Mesendoderm (in vitro differentiated cells): ENCODE data around the gene FAM184B.
"Not testable (repeated sequence)": the region's sequence is repeated elsewhere in the genome, so short reads cannot be mapped to it uniquely, and the experiment has no call there.

Source experiments
- DNase-seq: peaks from one replicate; pipeline ENCODE4 v3.0.0; 2013
- H2AK5ac ChIP-seq: 2 replicates; pipeline ENCODE4 v1.6.1; 2013; ENCODE audit warnings: low read length, inconsistent platforms
- H2BK120ac ChIP-seq: 2 replicates; pipeline ENCODE4 v1.6.1; 2013; ENCODE audit warnings: low read depth, mild to moderate bottlenecking, low read length, moderate library complexity, mixed read lengths
- H2BK15ac ChIP-seq: replicated peaks from 2 replicates; pipeline ENCODE4 v1.6.1; 2013; ENCODE audit warnings: low read depth, mild to moderate bottlenecking, moderate library complexity
- H2BK5ac ChIP-seq: 2 replicates; pipeline ENCODE4 v1.6.1; 2013; ENCODE audit warnings: low read length, inconsistent platforms
- H3K18ac ChIP-seq: 2 replicates; pipeline ENCODE4 v1.6.1; 2013; ENCODE audit warnings: mild to moderate bottlenecking, low read length, mixed read lengths
- H3K23ac ChIP-seq: one replicate; pipeline ENCODE4 v1.6.1; 2013; ENCODE audit warnings: low read length
- H3K27ac ChIP-seq: 2 replicates; pipeline ENCODE4 v1.5.1; 2013; ENCODE audit warnings: low read depth, mild to moderate bottlenecking, inconsistent platforms, low read length, moderate library complexity
- H3K27me3 ChIP-seq: 2 replicates; pipeline ENCODE4 v1.6.1; 2013; ENCODE audit warnings: low read length, control low read depth, mild to moderate bottlenecking, inconsistent platforms; ENCODE audit not compliant: insufficient read depth, poor library complexity
- H3K36me3 ChIP-seq: 2 replicates; pipeline ENCODE4 v1.6.1; 2013; ENCODE audit warnings: low read length, inconsistent platforms; ENCODE audit not compliant: control insufficient read depth, insufficient read depth
- H3K4ac ChIP-seq: one replicate; pipeline ENCODE4 v1.6.1; 2013; ENCODE audit warnings: low read depth, mild to moderate bottlenecking, low read length, moderate library complexity
- H3K4me1 ChIP-seq: 2 replicates; pipeline ENCODE4 v1.6.1; 2013; ENCODE audit warnings: low read depth, low read length, inconsistent platforms; ENCODE audit not compliant: control insufficient read depth
- H3K4me2 ChIP-seq: 2 replicates; pipeline ENCODE4 v1.6.1; 2013; ENCODE audit warnings: low read length
- H3K4me3 ChIP-seq: 2 replicates; pipeline ENCODE4 v1.5.1; 2013; ENCODE audit warnings: mild to moderate bottlenecking, low read length
- H3K56ac ChIP-seq: one replicate; pipeline ENCODE4 v1.6.1; 2013; ENCODE audit warnings: low read length
- H3K79me1 ChIP-seq: 2 replicates; pipeline ENCODE4 v1.6.1; 2013; ENCODE audit warnings: low read length, inconsistent platforms
- H3K79me2 ChIP-seq: 2 replicates; pipeline ENCODE4 v1.6.1; 2013; ENCODE audit warnings: mild to moderate bottlenecking, low read length; ENCODE audit not compliant: control insufficient read depth, insufficient read depth
- H3K9ac ChIP-seq: 2 replicates; pipeline ENCODE4 v1.6.1; 2013; ENCODE audit warnings: low read length, inconsistent platforms
- H4K5ac ChIP-seq: one replicate; pipeline ENCODE4 v1.6.1; 2013; ENCODE audit warnings: low read length
- H4K8ac ChIP-seq: one replicate; pipeline ENCODE4 v1.6.1; 2013; ENCODE audit warnings: low read depth, mild to moderate bottlenecking, control low read depth, low read length, moderate library complexity
- WGBS: extraction: QIAGEN DNeasy Blood & Tissue Kit; methylation state at CpG from one replicate; pipeline ENCODE4 v1.1.7; 2013; ENCODE audit warnings: low lambda C conversion rate, missing lambda C conversion rate; ENCODE audit not compliant: insufficient coverage; ENCODE audit errors: extremely low coverage; 5-methylcytosine and 5-hydroxymethylcytosine counted together

Gene FAM184B

GRCh38 chr4:17662694-17663093, 118.7 kb downstream of the FAM184B start:
- no CpG with 5 or more reads among the region's 3 CpGs for WGBS
- no peak for DNase-seq

GRCh38 chr4:17659196-17659595, 122.2 kb downstream of the FAM184B start:
- not testable (repeated sequence) for H3K23ac ChIP-seq, H3K56ac ChIP-seq, H3K27me3 ChIP-seq, H2BK120ac ChIP-seq, H3K79me2 ChIP-seq, H3K79me1 ChIP-seq, H3K4me2 ChIP-seq, H4K5ac ChIP-seq, H4K8ac ChIP-seq, DNase-seq, H3K4me1 ChIP-seq, H3K4ac ChIP-seq, H3K9ac ChIP-seq, H3K18ac ChIP-seq, H3K27ac ChIP-seq, H2BK15ac ChIP-seq, H2AK5ac ChIP-seq, H3K36me3 ChIP-seq, H2BK5ac ChIP-seq, H3K4me3 ChIP-seq
- no CpG with 5 or more reads among the region's 8 CpGs for WGBS

More at GRCh38 chr4:17662694-17663093, 118.7 kb downstream of the FAM184B start:
- Histone ChIP-seq H3K9ac (no peak overlapping the region), H3K4ac (no peak overlapping the region), H3K4me2 (no peak overlapping the region), H3K27me3 (no peaks in the 10 kb centered on the region), H3K23ac (no peak overlapping the region), H2BK15ac (no peak overlapping the region), H3K36me3 (no peaks in the 10 kb centered on the region), H4K8ac (no peak overlapping the region), H3K18ac (no peak overlapping the region), H3K79me2 (no peaks in the 10 kb centered on the region), H2BK120ac (no peak overlapping the region), H3K4me3 (no peak overlapping the region), H3K56ac (no peak overlapping the region), H3K4me1 (no peaks in the 10 kb centered on the region), H2AK5ac (no peak overlapping the region), H3K27ac (no peak overlapping the region), H3K79me1 (no peaks in the 10 kb centered on the region), H2BK5ac (no peak overlapping the region), H4K5ac (no peak overlapping the region)

GRCh38 chr4:17657849-17658248, 123.6 kb downstream of the FAM184B start:
- no peak overlapping the region for H2BK120ac ChIP-seq
- H3K27me3 ChIP-seq: no peaks in the 10 kb centered on the region
- H3K4me2 ChIP-seq: no peak overlapping the region
- no peaks in the 10 kb centered on the region for H3K4me1 ChIP-seq
- DNase-seq: no peak
- H3K79me1 ChIP-seq: no peaks in the 10 kb centered on the region
- H3K4me3 ChIP-seq: no peak overlapping the region
- no peak overlapping the region for H2BK15ac ChIP-seq
- H3K56ac ChIP-seq: no peak overlapping the region
- H2AK5ac ChIP-seq: no peak overlapping the region
- H4K8ac ChIP-seq: no peak overlapping the region
- no peak overlapping the region for H3K23ac ChIP-seq
- H3K79me2 ChIP-seq: no peaks in the 10 kb centered on the region
- no peak overlapping the region for H3K9ac ChIP-seq
- no peaks in the 10 kb centered on the region for H3K36me3 ChIP-seq
- WGBS: no CpG with 5 or more reads among the region's 9 CpGs
- no peak overlapping the region for H4K5ac ChIP-seq
- no peak overlapping the region for H2BK5ac ChIP-seq
- no peak overlapping the region for H3K18ac ChIP-seq
- H3K27ac ChIP-seq: no peak overlapping the region
- H3K4ac ChIP-seq: no peak overlapping the region

- Histone ChIP-seq H2BK120ac (no peak overlapping the region), H3K4me2 (no peak overlapping the region), H3K4me3 (no peak overlapping the region), H3K79me1 (no peaks in the 10 kb centered on the region), H3K4me1 (no peaks in the 10 kb centered on the region), H3K56ac (no peak overlapping the region), H3K36me3 (no peaks in the 10 kb centered on the region), H3K23ac (no peak overlapping the region), H3K27me3 (no peaks in the 10 kb centered on the region), H3K9ac (no peak overlapping the region), H4K5ac (no peak overlapping the region), H3K79me2 (no peaks in the 10 kb centered on the region), H2BK15ac (no peak overlapping the region), H2AK5ac (no peak overlapping the region), H2BK5ac (no peak overlapping the region), H3K27ac (no peak overlapping the region), H3K4ac (no peak overlapping the region), H4K8ac (no peak overlapping the region), H3K18ac (no peak overlapping the region)
- DNase-seq: no peak
- WGBS: no CpG with 5 or more reads among the region's 1 CpG
Measured at GRCh38 chr4:17657090-17657489, 124.3 kb downstream of the FAM184B start.

GRCh38 chr4:17654701-17655100, 126.7 kb downstream of the FAM184B start:
- Histone ChIP-seq H3K27ac (no peak overlapping the region), H3K9ac (no peak overlapping the region), H2BK5ac (no peak overlapping the region), H3K4me2 (no peak overlapping the region), H3K18ac (no peak overlapping the region), H3K23ac (no peak overlapping the region), H2BK15ac (no peak overlapping the region), H3K79me1 (no peaks in the 10 kb centered on the region), H3K79me2 (no peaks in the 10 kb centered on the region), H3K4me1 (no peaks in the 10 kb centered on the region), H3K4me3 (no peak overlapping the region), H3K4ac (no peak overlapping the region), H2BK120ac (no peak overlapping the region), H4K8ac (no peak overlapping the region), H4K5ac (no peak overlapping the region), H3K27me3 (no peaks in the 10 kb centered on the region), H3K36me3 (no peaks in the 10 kb centered on the region), H2AK5ac (no peak overlapping the region), H3K56ac (no peak overlapping the region)
- no CpG with 5 or more reads among the region's 8 CpGs for WGBS
- DNase-seq: no peak

GRCh38 chr4:17650406-17650805, 131.0 kb downstream of the FAM184B start:
- Histone ChIP-seq H3K79me1 (no peaks in the 10 kb centered on the region), H2BK5ac (no peak overlapping the region), H3K23ac (no peak overlapping the region), H4K8ac (no peak overlapping the region), H3K4me2 (no peak overlapping the region), H3K18ac (no peak overlapping the region), H2BK15ac (no peak overlapping the region), H2AK5ac (no peak overlapping the region), H3K4ac (no peak overlapping the region), H3K27me3 (no peaks in the 10 kb centered on the region), H3K4me1 (no peaks in the 10 kb centered on the region), H3K79me2 (no peaks in the 10 kb centered on the region), H3K4me3 (no peak overlapping the region), H3K36me3 (no peaks in the 10 kb centered on the region), H4K5ac (no peak overlapping the region), H3K56ac (no peak overlapping the region), H3K9ac (no peak overlapping the region), H3K27ac (no peak overlapping the region), H2BK120ac (no peak overlapping the region)
- DNase-seq: no peak
- WGBS: no CpG with 5 or more reads among the region's 2 CpGs
